NCI-H1105 (cell line): ENCODE measurements around the gene IFNGR1.

Experiments
- DNase-seq: peaks from one replicate; lab custom pipeline; 2025; lab: John Stamatoyannopoulos, UW

The IFNGR1 gene

GRCh38 chr6:137149035-137149393, 70.2 kb downstream of the IFNGR1 start:
- DNase-seq = no peak

- DNase-seq = no peak
Measured at GRCh38 chr6:137148306-137149034, 70.7 kb downstream of the IFNGR1 start.
